Stimulated activated CD4-positive, alpha-beta T cell treated with anti-CD3 and anti-CD28 coated beads, Interleukin-2, amount 100 ng/mL, for 48 hours (primary cell): ENCODE measurements around the gene MAPK4.

Source experiments
- DNase-seq, 2 donors: peaks; one replicate each; pipeline ENCODE4 v3.0.0-alpha.2; 2020

MAPK4 gene

GRCh38 chr18:50656396-50656795, 96.5 kb downstream of the MAPK4 start:
- no peak for DNase-seq

GRCh38 chr18:50656841-50657470, 97.1 kb downstream of the MAPK4 start:
- no peak for DNase-seq

GRCh38 chr18:50658601-50659000, 98.7 kb downstream of the MAPK4 start:
- no peak for DNase-seq

GRCh38 chr18:50659091-50660003, 99.5 kb downstream of the MAPK4 start:
- DNase-seq: no peak

- no peak for DNase-seq
Observed at GRCh38 chr18:50661013-50661412, 101.1 kb downstream of the MAPK4 start.

- DNase-seq: no peak
Observed at GRCh38 chr18:50662177-50662576, 102.3 kb downstream of the MAPK4 start.

- no peak for DNase-seq
Observed at GRCh38 chr18:50662775-50663383, 103.0 kb downstream of the MAPK4 start.

- DNase-seq: no peak
Observed at GRCh38 chr18:50663626-50664441, 103.9 kb downstream of the MAPK4 start.

GRCh38 chr18:50665015-50665414, 105.1 kb downstream of the MAPK4 start:
- DNase-seq: no peak

- DNase-seq: no peak
Observed at GRCh38 chr18:50665519-50665918, 105.6 kb downstream of the MAPK4 start.

- DNase-seq: no peak
Observed at GRCh38 chr18:50666536-50666935, 106.6 kb downstream of the MAPK4 start.

GRCh38 chr18:50671376-50671775, 111.5 kb downstream of the MAPK4 start:
- DNase-seq: no peak

GRCh38 chr18:50674307-50674980, 114.6 kb downstream of the MAPK4 start:
- DNase-seq: no peak

- DNase-seq: no peak
Observed at GRCh38 chr18:50675043-50675442, 115.2 kb downstream of the MAPK4 start.

- no peak for DNase-seq
Observed at GRCh38 chr18:50678651-50679050, 118.8 kb downstream of the MAPK4 start.

GRCh38 chr18:50679056-50679455, 119.2 kb downstream of the MAPK4 start:
- no peak for DNase-seq

GRCh38 chr18:50679656-50680055, 119.8 kb downstream of the MAPK4 start:
- no peak for DNase-seq

GRCh38 chr18:50680966-50681365, 121.1 kb downstream of the MAPK4 start:
- no peak for DNase-seq

- DNase-seq: no peak
Observed at GRCh38 chr18:50682852-50683251, 123.0 kb downstream of the MAPK4 start.

- no peak for DNase-seq
Observed at GRCh38 chr18:50686409-50686808, 126.5 kb downstream of the MAPK4 start.

- DNase-seq: no peak
Observed at GRCh38 chr18:50687491-50687890, 127.6 kb downstream of the MAPK4 start.

GRCh38 chr18:50689578-50689977, 129.7 kb downstream of the MAPK4 start:
- DNase-seq: no peak
